HepG2 (cell line): ENCODE measurements around the gene LRRC73. TPM values are rescaled to one million over a fixed set of nuclear protein-coding genes. Genes with fewer than 3 reads are reported as not detected.

Experiments used
- ATRX ChIP-seq: sonication (generic); formaldehyde crosslinking; IDR thresholded peaks from 2 replicates; pipeline ENCODE4 v1.4.0; 2020; ENCODE audit warnings: missing genetic modification reagents, borderline replicate concordance
- CERS6 ChIP-seq: sonication (generic); formaldehyde crosslinking; IDR thresholded peaks from 2 replicates; pipeline ENCODE4 v1.5.0; 2020; ENCODE audit warnings: missing genetic modification reagents
- CREBL2 ChIP-seq: sonication (generic); formaldehyde crosslinking; IDR thresholded peaks from 2 replicates; pipeline ENCODE4 v1.8.1; 2023; ENCODE audit warnings: missing genetic modification reagents, mild to moderate bottlenecking, borderline replicate concordance
- DMTF1 ChIP-seq: sonication (generic); formaldehyde crosslinking; IDR thresholded peaks from 2 replicates; pipeline ENCODE4 v1.4.0; 2020; ENCODE audit warnings: mild to moderate bottlenecking, missing genetic modification reagents
- MED8 ChIP-seq: sonication (generic); formaldehyde crosslinking; IDR thresholded peaks from 2 replicates; pipeline ENCODE4 v1.8.1; 2023; ENCODE audit warnings: mild to moderate bottlenecking, missing genetic modification reagents; ENCODE audit not compliant: insufficient replicate concordance
- MXD1 ChIP-seq: sonication (generic); formaldehyde crosslinking; IDR thresholded peaks from 2 replicates; pipeline ENCODE4 v1.4.0; 2020; ENCODE audit warnings: mild to moderate bottlenecking, missing genetic modification reagents
- NR1H2 ChIP-seq: sonication (generic); formaldehyde crosslinking; IDR thresholded peaks from 2 replicates; pipeline ENCODE4 v1.8.1; 2022; ENCODE audit warnings: low read depth, missing genetic modification reagents, borderline replicate concordance
- POLR2AphosphoS2 ChIP-seq: IDR thresholded peaks from 2 replicates; pipeline ENCODE4 v1.6.1; 2011; ENCODE audit warnings: low read depth, low read length, improper control_type of control experiment
- REST ChIP-seq, 2 experiments: IDR thresholded peaks; 2 replicates each; pipeline ENCODE4 v1.6.1; 2011 to 2012; ENCODE audit warnings: low read length in 2 of 2, borderline replicate concordance in 1 of 2, low read depth in 1 of 2, mild to moderate bottlenecking in 1 of 2, moderate library complexity in 1 of 2
- SALL2 ChIP-seq: sonication (generic); formaldehyde crosslinking; IDR thresholded peaks from 2 replicates; pipeline ENCODE4 v1.8.1; 2023; ENCODE audit warnings: mild to moderate bottlenecking, missing genetic modification reagents, inconsistent platforms
- SNAPC5 ChIP-seq: sonication (generic); formaldehyde crosslinking; IDR thresholded peaks from 2 replicates; pipeline ENCODE4 v1.8.1; 2023; ENCODE audit warnings: mild to moderate bottlenecking, missing genetic modification reagents, borderline replicate concordance
- TAF1 ChIP-seq: sonication (generic); formaldehyde crosslinking; IDR thresholded peaks from 2 replicates; pipeline ENCODE4 v1.4.0; 2020; ENCODE audit warnings: missing genetic modification reagents
- ZBTB33 ChIP-seq: sonication (generic); formaldehyde crosslinking; IDR thresholded peaks from 2 replicates; pipeline ENCODE4 v1.4.0; 2020; ENCODE audit warnings: missing genetic modification reagents
- ZNF121 ChIP-seq: sonication (generic); formaldehyde crosslinking; IDR thresholded peaks from 2 replicates; pipeline ENCODE4 v1.5.0; 2020; ENCODE audit warnings: mild to moderate bottlenecking, missing genetic modification reagents
- ZNF3 ChIP-seq: IDR thresholded peaks from 2 replicates; pipeline ENCODE4 v1.7.0; 2017; ENCODE audit warnings: inconsistent platforms
- ZNF768 ChIP-seq: sonication (generic); formaldehyde crosslinking; IDR thresholded peaks from 2 replicates; pipeline ENCODE4 v1.4.0; 2020; ENCODE audit warnings: missing genetic modification reagents
- ZNF879 ChIP-seq: sonication (generic); formaldehyde crosslinking; IDR thresholded peaks from 2 replicates; pipeline ENCODE4 v1.8.1; 2023; ENCODE audit warnings: missing genetic modification reagents
- polyA plus RNA-seq, 8 experiments: library from polyadenylated mRNA; depleted of rRNA in 3 of 8; stranded (reverse) in 7 of 8; unstranded in 1 of 8; fragments of >200 nt; fragmentation: Illumina TruSeq in 4 of 8; extraction: Trizol in 4 of 8; gene quantifications; 2 replicates each; pipeline versions ENCODE4 v1.2.1 to v1.2.3, GENCODE V29; 2011 to 2016; ENCODE audit warnings: low read depth in 4 of 8, missing spikeins in 1 of 8, mixed read lengths in 1 of 8; ENCODE audit not compliant: insufficient read depth in 1 of 8
- total RNA-seq, 5 experiments: library from RNA; depleted of rRNA; stranded (reverse); fragments of >200 nt; fragmentation: Illumina TruSeq; extraction: Trizol; gene quantifications; 2 replicates each; pipeline ENCODE4 v1.2.3, GENCODE V29; 2016; ENCODE audit warnings: low read depth in 1 of 5

Gene LRRC73
- total and polyA plus RNA-seq, 2 of the 13 experiments (the other 11 are each of a cell fraction or from before 2014, with no cell fraction given) = 0.11 to 0.12 TPM

GRCh38 chr6:43477235-43478007, 32.7 kb downstream of the LRRC73 start, which contains the start of gene TJAP1 (continued):
- TF ChIP-seq ZBTB33 (CRISPR knock-in tag) (no peak), ZNF879 (CRISPR knock-in tag) (0 out of 2 replicates have a peak, but pooled peaks have one; percentile 56), REST (IDR thresholded peaks at IDR 0.05; ENCODE audit: borderline replicate concordance in 1 of 2, low read depth in 1 of 2, low read length in 2 of 2) (peak in 1 of 2 experiments; percentile 61; a peak in 1 of 4 replicates), POLR2AphosphoS2 (0 out of 2 replicates have a peak, but pooled peaks have one; percentile 63), CREBL2 (CRISPR knock-in tag) (no peak), TAF1 (peak; percentile 88), SNAPC5 (no peak), ZNF3 (CRISPR knock-in tag) (no peak), ZNF768 (CRISPR knock-in tag) (peak; percentile 53; the same call in 1 of the 2 replicates), DMTF1 (no peak), MXD1 (CRISPR knock-in tag) (0 out of 2 replicates have a peak, but pooled peaks have one; percentile 20), MED8 (CRISPR knock-in tag) (peak; percentile 75), ATRX (CRISPR knock-in tag) (no peak), NR1H2 (CRISPR knock-in tag) (0 out of 2 replicates have a peak, but pooled peaks have one; percentile 30), CERS6 (CRISPR knock-in tag) (no peak), SALL2 (peak; percentile 82), ZNF121 (CRISPR knock-in tag) (no peak)
